MCF 10A (cell line): ENCODE data around the gene ARSA. TPM values are rescaled to one million over a fixed set of nuclear protein-coding genes. Genes with fewer than 3 reads are reported as not detected.

ENCODE experiments used
- BruUV-seq: library from RNA; stranded (reverse); fragments of 400-500 nt; replicated peaks from 2 replicates; lab custom pipeline; 2021; lab: Mats Ljungman, UMichigan
- CTCF ChIA-PET: fragments of 300-600 bp; sonication (Branson Sonifier 250); formaldehyde crosslinking; extraction: SDS; loops from one replicate; lab custom pipeline; 2021; ENCODE audit warnings: antibody characterized with exemption, inconsistent platforms; lab: Yijun Ruan, JAX
- POLR2A ChIA-PET: fragments of 300-600, 350-650 bp; sonication (Branson Sonifier 250); formaldehyde crosslinking; extraction: SDS; loops from one replicate; lab custom pipeline; 2020; ENCODE audit warnings: antibody characterized with exemption, inconsistent platforms; lab: Yijun Ruan, JAX
- DNase-seq: peaks from one replicate; pipeline ENCODE4 v3.0.0-alpha.2; 2018; ENCODE audit not compliant: unreplicated experiment
- H3K27ac Mint-ChIP-seq: one replicate; pipeline ENCODE4 v1.8.0; 2022; ENCODE audit warnings: mild to moderate bottlenecking, low read depth, mixed read lengths; ENCODE audit not compliant: unreplicated experiment
- H3K27me3 Mint-ChIP-seq: one replicate; pipeline ENCODE4 v1.8.0; 2022; ENCODE audit warnings: mixed read lengths; ENCODE audit not compliant: insufficient read depth, unreplicated experiment
- H3K36me3 Mint-ChIP-seq: one replicate; pipeline ENCODE4 v1.8.0; 2022; ENCODE audit warnings: mild to moderate bottlenecking, moderate library complexity, mixed read lengths; ENCODE audit not compliant: insufficient read depth, unreplicated experiment
- H3K4me1 Mint-ChIP-seq: one replicate; pipeline ENCODE4 v1.8.0; 2022; ENCODE audit warnings: mixed read lengths; ENCODE audit not compliant: insufficient read depth, unreplicated experiment
- H3K4me3 Mint-ChIP-seq: one replicate; pipeline ENCODE4 v1.8.0; 2022; ENCODE audit warnings: mild to moderate bottlenecking, moderate library complexity, mixed read lengths; ENCODE audit not compliant: unreplicated experiment
- H3K9me3 Mint-ChIP-seq: one replicate; pipeline ENCODE4 v1.8.0; 2022; ENCODE audit warnings: mixed read lengths; ENCODE audit not compliant: unreplicated experiment
- CTCF ChIP-seq: fragments of 200-600 bp; IDR thresholded peaks from one replicate; pipeline ENCODE4 v1.8.0; 2022; ENCODE audit warnings: antibody characterized with exemption, mild to moderate bottlenecking; ENCODE audit not compliant: unreplicated experiment
- intact Hi-C: fragments of 100-400 bp; cut with micrococcal nuclease; formaldehyde crosslinking; loops from 2 replicates; pipeline ENCODE4 v1.14.1; 2022
- total RNA-seq: library from RNA; stranded (reverse); gene quantifications from 2 replicates; pipeline ENCODE4 v1.2.3, GENCODE V29; 2022

ARSA gene
- total RNA-seq, 1 experiment from 2014 or later, result 22.0 TPM

GRCh38 chr22:50613291-50613981 lies 14.5 kb downstream of the ARSA start:
- DNase-seq, result no peak
- peaks cover 12% of the 10 kb centered on the region for H3K27me3 Mint-ChIP-seq
- H3K36me3 Mint-ChIP-seq, result no peaks in the 10 kb centered on the region
- TF ChIP-seq CTCF, result no peak
- no peaks in the 10 kb centered on the region for H3K4me1 Mint-ChIP-seq
- no peak overlapping the region for H3K27ac Mint-ChIP-seq
- intact Hi-C loops, result no loop called here
- no peak overlapping the region for H3K4me3 Mint-ChIP-seq
- no TSS peak for BruUV-seq
- H3K9me3 Mint-ChIP-seq, result no peaks in the 10 kb centered on the region
- ChIA-PET POLR2A (interaction anchor here (0.6 kb wide), 1 partner anchor 74 kb away, joined by 3 read pairs; no protein-coding TSS in a partner anchor), CTCF (interaction anchor here (0.6 to 1.2 kb wide), 2 partner anchors 47 to 50 kb away, joined by 3 to 8 read pairs; no protein-coding TSS in a partner anchor)

- no peak overlapping the region for H3K4me3 Mint-ChIP-seq
- intact Hi-C loops, result no loop called here
- no TSS peak for BruUV-seq
- no peaks in the 10 kb centered on the region for H3K9me3 Mint-ChIP-seq
- peak; percentile 18 for DNase-seq
- no peak for TF ChIP-seq CTCF
- H3K36me3 Mint-ChIP-seq, result no peaks in the 10 kb centered on the region
- no peak overlapping the region for H3K27ac Mint-ChIP-seq
- ChIA-PET POLR2A (interaction anchor here (0.6 kb wide), 1 partner anchor 74 kb away, joined by 3 read pairs; no protein-coding TSS in a partner anchor), CTCF (interaction anchor here (0.6 to 1.7 kb wide), 4 partner anchors 9 to 94 kb away, joined by 3 to 8 read pairs (median 6); no protein-coding TSS in a partner anchor)
- H3K27me3 Mint-ChIP-seq, result peaks cover 18% of the 10 kb centered on the region
- no peaks in the 10 kb centered on the region for H3K4me1 Mint-ChIP-seq
Observed at GRCh38 chr22:50612528-50613221, 15.3 kb downstream of the ARSA start.

- Mint-ChIP-seq H3K9me3 (no peaks in the 10 kb centered on the region), H3K4me3 (no peak overlapping the region), H3K4me1 (no peaks in the 10 kb centered on the region), H3K27ac (no peak overlapping the region), H3K27me3 (peaks cover 24% of the 10 kb centered on the region), H3K36me3 (no peaks in the 10 kb centered on the region)
- BruUV-seq, result no TSS peak
- ChIA-PET POLR2A (no interaction called here), CTCF (interaction anchor here (1.7 kb wide), 1 partner anchor 9 kb away, joined by 7 read pairs; no protein-coding TSS in a partner anchor)
- intact Hi-C loops, result no loop called here
- no peak for DNase-seq
- no peak for TF ChIP-seq CTCF
Observed at GRCh38 chr22:50612168-50612527, 15.8 kb downstream of the ARSA start.
